ENCODE results near the gene NDUFS3.
"Not testable (repeated sequence)": the region's sequence is repeated elsewhere in the genome, so short reads cannot be mapped to it uniquely, and the experiment has no call there.

Gene NDUFS3

DNA sequence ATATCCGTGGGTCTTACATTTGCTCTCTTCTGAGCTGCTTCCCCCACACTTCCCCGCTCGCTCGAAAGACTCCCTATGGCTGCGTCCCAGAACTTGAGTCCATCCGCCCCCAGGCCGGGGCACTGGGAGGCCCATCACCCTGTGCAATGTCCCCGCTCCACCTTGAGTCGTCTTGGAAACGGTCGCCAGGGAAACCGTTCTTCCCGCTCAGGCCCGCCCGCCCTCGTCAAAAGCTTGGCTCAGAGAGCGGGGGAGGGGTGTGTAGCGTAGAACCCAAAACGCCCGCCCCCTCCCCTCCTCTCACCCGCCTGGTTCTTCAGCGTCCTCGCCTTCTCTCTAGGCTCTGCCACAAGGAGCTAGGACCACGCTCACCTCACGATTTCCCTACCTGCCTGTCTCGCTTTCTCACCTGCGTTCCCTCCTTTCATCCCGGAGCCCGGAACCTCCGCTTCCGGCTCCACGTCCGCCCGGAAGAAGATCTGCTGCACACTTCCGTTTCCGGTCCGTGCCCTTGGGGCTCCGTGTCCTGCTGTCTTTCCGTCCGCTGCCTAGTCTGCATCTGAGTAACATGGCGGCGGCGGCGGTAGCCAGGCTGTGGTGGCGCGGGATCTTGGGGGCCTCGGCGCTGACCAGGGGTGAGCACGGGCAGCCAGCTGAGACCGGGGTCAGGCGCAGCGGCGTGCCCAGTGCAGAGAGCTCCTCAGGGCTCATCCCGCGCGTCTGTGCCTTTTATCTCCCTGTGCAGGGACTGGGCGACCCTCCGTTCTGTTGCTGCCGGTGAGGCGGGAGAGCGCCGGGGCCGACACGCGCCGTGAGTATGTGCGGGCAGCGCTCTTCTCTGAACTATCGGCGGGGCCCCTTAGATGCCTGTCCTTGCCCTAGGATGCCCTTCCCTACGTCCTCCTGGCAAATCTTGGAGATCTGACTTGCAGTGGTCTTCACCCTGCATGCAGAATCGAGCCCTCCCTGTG lies at the start of gene NDUFS3, which contains the start of gene KBTBD4:
Gene NDUFS3 (plus strand): TSS at position 551 of the 971 bp plus-strand sequence. CDS start 18 bp downstream, at position 569.
Gene KBTBD4 (minus strand): TSS at position 447 of the 971 bp plus-strand sequence. CDS start 19 bp downstream, at position 428.
- peaks cover 38% of the 10 kb centered on the region for H3K4me1 Mint-ChIP-seq

DNA sequence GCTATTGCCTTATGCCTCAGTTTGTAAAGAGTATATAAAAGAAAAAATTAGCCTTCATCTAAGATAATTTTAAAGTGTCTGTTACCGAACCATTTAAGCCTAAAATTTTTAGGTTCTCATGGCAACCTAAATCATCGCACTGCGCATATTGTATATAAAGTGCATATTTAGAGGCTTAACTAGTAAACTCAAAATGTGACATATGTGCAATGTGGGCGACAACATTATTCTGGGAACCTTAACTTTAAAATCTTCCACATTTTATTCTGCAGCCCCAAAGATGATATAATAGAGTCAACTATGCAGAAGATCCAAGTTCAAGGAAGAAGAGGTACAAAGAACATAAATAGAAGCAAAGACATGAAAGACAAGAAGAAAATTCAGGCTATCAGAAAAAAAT lies 48.9 kb upstream of the NDUFS3 start:
- Mint-ChIP-seq H3K36me3 (peaks cover 39% of the 10 kb centered on the region), H3K27ac (peak overlapping the region; percentile 85), H3K4me3 (no peak overlapping the region), H3K9me3 (no peaks in the 10 kb centered on the region), H3K4me1 (peaks cover 37% of the 10 kb centered on the region)
- ATAC-seq, result no peak
- no peak for DNase-seq (ENCODE audit: low spot score in 2 of 2)

More for the DNA sequence above, at the start of gene NDUFS3, which contains the start of gene KBTBD4:
- Mint-ChIP-seq H3K4me3 (peak within 1 kb of the TSS; percentile 100), H3K9me3 (no peaks in the 10 kb centered on the region), H3K27ac (peak within 1 kb of the TSS; percentile 100), H3K36me3 (peaks cover 94% of the 10 kb centered on the region)
- peak; percentile 98 for ATAC-seq
- peak; percentile 95 to 96 for DNase-seq (ENCODE audit: low spot score in 2 of 2)

DNA sequence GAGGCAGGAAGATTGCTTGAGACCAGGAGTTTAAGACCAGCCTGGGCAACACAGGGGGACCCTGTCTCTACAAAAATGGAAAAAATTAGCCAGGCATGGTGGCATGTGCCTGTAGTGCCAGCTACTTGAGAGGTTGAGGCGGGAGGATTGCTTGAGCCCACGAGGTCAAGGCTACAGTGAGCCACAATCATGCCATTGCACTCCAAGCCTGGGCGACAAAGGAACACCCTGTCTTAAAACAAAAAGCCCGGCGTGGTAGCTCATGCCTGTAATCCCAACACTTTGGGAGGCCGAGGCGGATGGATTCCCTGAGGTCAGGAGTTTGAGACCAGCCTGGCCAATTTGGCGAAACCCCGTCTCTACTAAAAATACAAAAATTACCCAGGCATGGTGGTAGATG lies 48.2 kb upstream of the NDUFS3 start:
- not testable (repeated sequence) for ATAC-seq; H3K4me3 Mint-ChIP-seq; H3K9me3 Mint-ChIP-seq; DNase-seq (ENCODE audit: low spot score in 2 of 2)
- peak overlapping the region; percentile 85 for H3K27ac Mint-ChIP-seq
- H3K4me1 Mint-ChIP-seq, result peaks cover 34% of the 10 kb centered on the region
- H3K36me3 Mint-ChIP-seq, result peaks cover 42% of the 10 kb centered on the region

GRCh38 chr11:47531666-47532065 lies 47.2 kb upstream of the NDUFS3 start:
- H3K36me3 Mint-ChIP-seq, result peaks cover 45% of the 10 kb centered on the region
- ATAC-seq (no peak), DNase-seq (ENCODE audit: low spot score in 2 of 2) (no peak)
- no peak overlapping the region for H3K4me3 Mint-ChIP-seq
- no peaks in the 10 kb centered on the region for H3K9me3 Mint-ChIP-seq
- peaks cover 26% of the 10 kb centered on the region for H3K4me1 Mint-ChIP-seq
- H3K27ac Mint-ChIP-seq, result no peak overlapping the region

- ATAC-seq (no peak), DNase-seq (ENCODE audit: low spot score in 2 of 2) (no peak)
- Mint-ChIP-seq H3K27ac (no peak overlapping the region), H3K4me3 (no peak overlapping the region), H3K9me3 (no peaks in the 10 kb centered on the region), H3K36me3 (peaks cover 45% of the 10 kb centered on the region), H3K4me1 (peaks cover 31% of the 10 kb centered on the region)
Observed at GRCh38 chr11:47532597-47533213, 46.2 kb upstream of the NDUFS3 start.

DNA sequence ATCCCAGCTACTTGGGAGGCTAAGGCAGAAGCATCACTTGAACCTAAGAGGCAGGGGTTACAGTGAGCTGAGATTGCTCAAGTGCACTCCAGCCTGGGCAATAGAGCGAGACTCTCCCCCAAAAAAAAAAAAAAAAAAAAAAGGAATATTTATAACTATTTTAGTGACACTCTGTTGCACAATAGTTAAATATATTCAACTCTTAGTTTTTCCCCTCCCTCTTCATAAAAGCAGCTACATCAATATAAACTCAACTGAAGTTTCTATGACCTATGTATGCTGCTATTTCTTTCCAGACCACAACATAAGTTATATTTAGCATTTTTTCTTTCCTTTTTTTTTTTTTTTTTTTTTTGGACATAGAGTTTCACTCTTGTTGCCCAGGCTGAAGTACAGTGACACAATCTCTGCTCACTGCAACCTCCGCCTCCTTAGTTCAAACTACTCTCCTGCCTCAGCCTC lies 45.2 kb upstream of the NDUFS3 start:
- Mint-ChIP-seq H3K27ac (no peak overlapping the region), H3K9me3 (no peaks in the 10 kb centered on the region), H3K4me3 (no peak overlapping the region), H3K36me3 (peaks cover 47% of the 10 kb centered on the region), H3K4me1 (peaks cover 37% of the 10 kb centered on the region)
- DNase-seq (ENCODE audit: low spot score in 2 of 2) (no peak), ATAC-seq (no peak)

- ATAC-seq, result no peak
- Mint-ChIP-seq H3K36me3 (peaks cover 57% of the 10 kb centered on the region), H3K4me3 (no peak overlapping the region), H3K9me3 (no peaks in the 10 kb centered on the region), H3K27ac (peak overlapping the region; percentile 45), H3K4me1 (peaks cover 39% of the 10 kb centered on the region)
- DNase-seq (ENCODE audit: low spot score in 2 of 2), result no peak
Observed at GRCh38 chr11:47534704-47535251, 44.1 kb upstream of the NDUFS3 start.

DNA sequence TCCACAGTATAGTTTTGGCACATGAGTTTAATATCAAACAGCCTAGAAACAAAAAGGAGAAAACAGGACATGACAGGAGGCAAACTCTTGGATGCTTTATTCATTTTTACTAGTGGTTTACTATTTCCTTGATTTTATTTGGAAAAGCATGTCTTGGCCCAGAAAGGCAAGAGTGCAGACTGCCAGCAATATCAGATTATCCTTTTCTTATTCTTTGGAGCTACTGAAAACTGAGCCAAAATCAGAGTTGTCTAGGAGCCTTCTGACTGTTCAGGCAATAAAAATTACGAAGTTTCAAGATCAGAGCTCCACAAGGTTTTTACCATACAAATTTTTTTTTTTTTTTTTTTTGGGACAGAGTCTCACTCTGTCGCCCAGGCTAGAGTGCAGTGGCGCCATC lies 42.0 kb upstream of the NDUFS3 start:
- no peak for ATAC-seq
- Mint-ChIP-seq H3K36me3 (peaks cover 69% of the 10 kb centered on the region), H3K4me3 (no peak overlapping the region), H3K4me1 (peaks cover 47% of the 10 kb centered on the region), H3K27ac (no peak overlapping the region), H3K9me3 (no peaks in the 10 kb centered on the region)
- DNase-seq (ENCODE audit: low spot score in 2 of 2), result no peak

DNA sequence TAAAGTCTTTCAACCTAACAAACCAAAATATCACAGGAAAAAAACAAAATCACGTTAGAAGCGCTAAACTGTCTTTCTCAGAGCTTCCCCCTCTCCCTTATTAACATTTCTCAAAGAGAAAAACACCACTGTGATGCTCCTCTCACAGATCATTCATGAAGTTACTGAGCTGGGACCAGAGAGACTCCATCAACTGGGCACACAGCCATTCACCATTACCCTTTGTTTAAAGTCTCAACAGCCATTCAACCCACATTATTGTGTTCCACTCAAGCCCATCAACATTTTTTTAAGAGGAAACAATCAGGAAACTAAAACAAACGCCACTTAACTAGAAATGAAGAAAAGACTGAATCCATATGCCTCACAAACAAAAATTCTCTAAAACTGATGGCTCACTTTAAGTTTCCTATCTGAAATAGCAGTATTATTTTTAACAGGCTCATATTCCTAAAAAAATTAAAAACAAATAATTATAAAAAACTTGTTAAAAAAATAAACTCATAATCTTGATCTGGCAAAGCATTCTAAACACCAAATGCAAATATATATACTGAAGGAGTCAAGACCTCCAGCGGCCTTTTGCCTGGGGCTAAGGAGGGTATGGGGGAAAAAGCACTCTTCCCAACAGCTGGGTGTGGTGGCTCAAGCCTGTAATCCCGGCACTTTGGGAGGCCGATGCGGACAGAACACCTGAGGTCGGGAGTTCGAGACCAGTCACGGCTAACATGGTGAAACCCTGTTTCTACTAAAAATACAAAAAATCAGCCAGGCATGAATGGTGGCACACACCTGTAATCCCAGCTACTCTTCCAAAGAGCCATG lies 39.9 kb upstream of the NDUFS3 start:
- Mint-ChIP-seq H3K27ac (peak overlapping the region; percentile 88), H3K36me3 (peaks cover 56% of the 10 kb centered on the region), H3K4me1 (peaks cover 49% of the 10 kb centered on the region), H3K9me3 (no peaks in the 10 kb centered on the region), H3K4me3 (no peak overlapping the region)
- DNase-seq (ENCODE audit: low spot score in 2 of 2) (no peak), ATAC-seq (no peak)

DNA sequence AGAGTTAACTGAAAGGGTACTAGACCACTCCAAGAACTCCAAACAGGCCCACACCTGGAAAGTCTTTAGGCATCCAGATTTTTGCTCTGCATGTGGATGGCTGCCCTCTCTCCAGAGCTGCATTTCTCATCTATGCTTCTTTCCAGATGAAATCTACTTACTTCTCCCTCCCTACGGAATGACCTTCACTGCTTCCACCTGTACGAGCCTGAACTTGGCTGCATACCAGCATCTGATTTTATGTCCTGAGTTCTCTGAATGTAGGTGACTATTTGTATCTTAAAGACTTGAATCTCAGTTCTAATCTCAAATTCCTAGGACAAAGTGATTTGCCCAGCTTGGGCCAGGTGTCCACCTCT lies 39.2 kb upstream of the NDUFS3 start:
- Mint-ChIP-seq H3K27ac (peak overlapping the region; percentile 88), H3K4me1 (peaks cover 55% of the 10 kb centered on the region), H3K4me3 (peak overlapping the region; percentile 64), H3K36me3 (peaks cover 52% of the 10 kb centered on the region), H3K9me3 (no peaks in the 10 kb centered on the region)
- DNase-seq (ENCODE audit: low spot score in 2 of 2), result no peak
- no peak for ATAC-seq

GRCh38 chr11:47541070-47541469 lies 37.8 kb upstream of the NDUFS3 start:
- Mint-ChIP-seq H3K4me1 (peaks cover 51% of the 10 kb centered on the region), H3K27ac (peak overlapping the region; percentile 88), H3K4me3 (peak overlapping the region; percentile 64), H3K36me3 (peaks cover 52% of the 10 kb centered on the region), H3K9me3 (no peaks in the 10 kb centered on the region)
- DNase-seq (ENCODE audit: low spot score in 2 of 2) (no peak), ATAC-seq (no peak)

DNA sequence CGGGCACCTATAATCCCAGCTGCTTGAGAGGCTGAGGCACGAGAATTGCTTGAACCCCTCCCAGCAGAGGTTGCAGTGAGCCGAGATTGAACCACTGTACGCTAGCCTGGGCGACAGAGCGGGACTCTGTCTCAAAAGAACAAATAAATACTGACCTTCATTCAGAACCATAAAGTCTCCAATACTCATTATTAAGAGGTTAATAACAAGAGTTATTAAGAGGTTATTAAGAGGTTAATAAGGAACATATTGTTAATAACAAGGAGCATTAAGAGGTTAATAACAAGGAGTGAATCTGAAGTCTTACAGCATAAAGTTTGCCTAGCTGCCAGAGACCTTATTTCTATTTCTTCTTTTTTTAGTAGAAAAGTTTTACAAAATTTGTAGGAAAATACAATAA lies 33.6 kb upstream of the NDUFS3 start:
- no peak for DNase-seq (ENCODE audit: low spot score in 2 of 2)
- peaks cover 50% of the 10 kb centered on the region for H3K4me1 Mint-ChIP-seq
- no peak overlapping the region for H3K27ac Mint-ChIP-seq
- ATAC-seq, result no peak
- no peak overlapping the region for H3K4me3 Mint-ChIP-seq
- H3K36me3 Mint-ChIP-seq, result peaks cover 66% of the 10 kb centered on the region
- no peaks in the 10 kb centered on the region for H3K9me3 Mint-ChIP-seq

DNA sequence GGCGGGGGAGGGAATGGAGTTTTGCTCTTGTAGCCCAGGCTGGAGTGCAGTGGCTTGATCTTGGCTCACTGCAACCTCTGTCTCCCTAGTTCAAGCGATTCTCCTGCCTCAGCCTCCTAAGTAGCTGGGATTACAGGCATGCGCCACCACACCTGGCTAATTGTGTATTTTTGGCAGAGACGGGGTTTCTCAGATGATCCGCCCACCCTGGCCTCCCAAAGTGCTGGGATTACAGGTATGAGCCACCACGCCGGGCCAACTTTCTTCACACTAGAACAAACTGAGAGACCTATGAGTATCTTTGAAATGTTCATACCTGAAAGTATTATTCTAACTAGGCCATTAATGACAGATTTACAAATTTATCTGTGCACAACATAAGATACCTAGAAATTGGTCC lies 32.6 kb upstream of the NDUFS3 start:
- peaks cover 66% of the 10 kb centered on the region for H3K36me3 Mint-ChIP-seq
- not testable (repeated sequence) for DNase-seq (ENCODE audit: low spot score in 2 of 2); H3K27ac Mint-ChIP-seq; H3K9me3 Mint-ChIP-seq; H3K4me3 Mint-ChIP-seq; ATAC-seq
- peaks cover 48% of the 10 kb centered on the region for H3K4me1 Mint-ChIP-seq

- ATAC-seq, result no peak
- no peak for DNase-seq (ENCODE audit: low spot score in 2 of 2)
- Mint-ChIP-seq H3K4me1 (peaks cover 44% of the 10 kb centered on the region), H3K27ac (peak overlapping the region; percentile 97), H3K36me3 (peaks cover 66% of the 10 kb centered on the region), H3K4me3 (peak overlapping the region; percentile 99), H3K9me3 (no peaks in the 10 kb centered on the region)
Observed at GRCh38 chr11:47550288-47551047, 28.4 kb upstream of the NDUFS3 start.
